Natural killer cell treated with Interleukin-12 subunit alpha and Interleukin-12 subunit beta and Interleukin-15 and Interleukin-18, amount 100 ng/mL, for 72 hours (primary cell): ENCODE data around the gene MED29. TPM values are rescaled to one million over a fixed set of nuclear protein-coding genes. Genes with fewer than 3 reads are reported as not detected.

Experiments used
- ATAC-seq, 2 donors: fragments of 150-1000 bp; cut with Tn5 transposase in 1 of 2; sonication (Bioruptor Pico), chemical (Tn5 transposase) in 1 of 2; 2 replicates each; pipeline ENCODE4 v1.10.0; 2021
- DNase-seq: peaks from one replicate; pipeline ENCODE4 v3.0.0; 2022; ENCODE audit warnings: low spot score
- H3K27ac Mint-ChIP-seq, 2 donors: 1 replicate in 1 of 2; 2 replicates in 1 of 2; pipeline ENCODE4 v1.8.0; 2022; ENCODE audit warnings: mixed read lengths in 2 of 2, mild to moderate bottlenecking in 1 of 2, moderate library complexity in 1 of 2
- H3K27me3 Mint-ChIP-seq, 2 donors: 1 replicate in 1 of 2; 2 replicates in 1 of 2; pipeline ENCODE4 v1.8.0; 2022; ENCODE audit warnings: mixed read lengths in 2 of 2
- H3K36me3 Mint-ChIP-seq: one replicate; pipeline ENCODE4 v1.8.0; 2022; ENCODE audit warnings: mixed read lengths
- H3K4me1 Mint-ChIP-seq, 2 donors: 1 replicate in 1 of 2; 2 replicates in 1 of 2; pipeline ENCODE4 v1.8.0; 2022; ENCODE audit warnings: low read depth in 2 of 2, mixed read lengths in 2 of 2, mild to moderate bottlenecking in 1 of 2
- H3K4me3 Mint-ChIP-seq: one replicate; pipeline ENCODE4 v1.8.0; 2022; ENCODE audit warnings: mixed read lengths
- H3K9me3 Mint-ChIP-seq: 2 replicates; pipeline ENCODE4 v1.8.0; 2022; ENCODE audit warnings: mixed read lengths
- total RNA-seq, 2 donors: library from RNA; stranded (reverse); gene quantifications; one replicate each; pipeline ENCODE4 v1.2.3, GENCODE V29; 2022

MED29 gene, protein sequence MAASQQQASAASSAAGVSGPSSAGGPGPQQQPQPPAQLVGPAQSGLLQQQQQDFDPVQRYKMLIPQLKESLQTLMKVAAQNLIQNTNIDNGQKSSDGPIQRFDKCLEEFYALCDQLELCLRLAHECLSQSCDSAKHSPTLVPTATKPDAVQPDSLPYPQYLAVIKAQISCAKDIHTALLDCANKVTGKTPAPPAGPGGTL
- total RNA-seq, result 10 to 100 TPM; 22.2 to 35.2 TPM

DNA sequence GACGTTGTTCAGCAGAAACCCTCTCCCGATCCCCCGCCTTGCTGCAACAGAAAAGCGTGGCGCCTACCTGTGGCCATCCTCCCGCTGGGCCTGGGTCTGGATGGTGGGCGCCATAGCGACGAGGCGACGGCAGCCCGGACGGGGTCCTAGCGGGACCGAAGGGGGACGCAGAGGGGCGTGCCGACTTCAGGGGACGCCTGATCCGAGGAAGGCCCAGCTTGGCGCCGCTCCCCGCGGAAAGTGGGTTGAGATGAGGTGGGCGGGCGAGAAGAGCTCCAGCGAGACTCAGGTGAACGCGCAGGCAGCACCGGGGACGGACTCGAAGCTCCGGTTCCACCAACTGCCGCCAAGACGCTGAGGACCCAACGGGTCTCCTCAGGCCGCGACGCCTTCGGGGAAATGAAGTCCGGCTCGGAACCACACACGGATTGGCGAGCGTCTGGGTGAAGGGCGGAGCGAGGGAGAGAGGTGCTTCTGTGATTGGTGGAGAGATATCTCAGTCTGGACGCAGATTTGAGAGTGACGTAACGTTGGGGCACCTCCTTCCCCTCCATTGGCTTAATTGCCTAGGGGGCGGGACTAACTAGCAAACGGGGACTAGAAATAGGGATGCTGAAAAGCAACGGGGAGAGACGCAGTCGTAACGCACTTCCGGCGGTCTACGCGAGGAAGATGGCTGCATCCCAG lies at the start of gene MED29, which contains the start of gene PAF1:
Gene MED29, plus strand, starts transcription at position 628 of the 687 bp plus-strand sequence. Its CDS starts 45 bp downstream, at position 673.
Gene PAF1, minus strand, starts transcription at position 356 of the 687 bp plus-strand sequence. Its CDS starts 242 bp downstream, at position 114.
- DNase-seq, result peak; percentile 97
- Mint-ChIP-seq H3K27me3 (no peaks in the 10 kb centered on the region), H3K4me3 (peak within 1 kb of the TSS; percentile 99), H3K27ac (peak within 1 kb of the TSS; percentile 93 to 97), H3K9me3 (no peaks in the 10 kb centered on the region), H3K36me3 (peaks cover 17% of the 10 kb centered on the region), H3K4me1 (peaks cover 27 to 46% of the 10 kb centered on the region in 2 donors)
- peak; percentile 98 to 99 for ATAC-seq

DNA sequence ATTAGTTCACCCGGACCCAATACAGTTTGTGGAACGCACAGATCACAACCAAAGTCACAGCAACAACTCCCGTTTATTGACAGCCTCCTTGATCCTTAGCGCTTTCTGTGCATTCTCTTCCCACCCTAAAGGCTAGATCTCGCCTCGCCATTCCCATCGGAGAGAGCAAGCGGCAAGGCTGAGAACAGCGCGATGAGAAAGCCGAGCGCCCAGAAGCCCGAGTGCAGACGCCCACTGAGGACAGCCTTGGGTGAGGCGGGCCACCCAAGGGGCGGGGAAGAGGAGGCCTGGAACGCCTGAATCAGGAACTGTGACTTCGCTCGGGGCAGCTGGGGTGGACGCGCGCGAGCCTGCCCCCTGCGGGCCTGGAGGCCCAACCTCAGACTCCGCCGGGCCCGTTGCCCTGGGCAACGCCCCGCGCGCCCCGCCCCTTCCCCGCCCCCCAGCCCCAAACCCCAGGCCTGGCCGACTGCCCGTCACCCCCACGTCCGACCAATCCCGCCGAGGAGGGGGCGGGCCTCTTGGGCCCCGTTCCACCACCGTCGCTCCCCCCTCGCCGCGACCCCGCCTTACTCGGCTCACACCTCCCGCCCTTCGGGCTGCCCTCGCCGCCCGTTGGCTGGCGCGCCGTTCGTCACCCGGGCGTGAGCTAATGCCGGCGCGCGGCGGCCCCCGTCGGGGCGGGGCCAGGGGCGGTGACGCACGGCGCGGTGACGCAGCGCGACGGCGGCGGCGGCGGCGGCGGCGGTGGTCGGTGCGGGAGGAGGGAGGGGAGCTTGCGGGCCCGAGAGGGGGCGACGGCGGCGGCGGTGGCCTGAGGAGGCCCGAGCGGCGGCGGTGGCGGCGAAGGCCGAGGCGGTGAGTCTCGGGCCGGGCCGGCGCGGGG lies 49.2 kb upstream of the MED29 start, which contains the start of gene SAMD4B:
Gene SAMD4B, plus strand, starts transcription at position 703 of the 886 bp plus-strand sequence. CDS start 14,473 bp downstream, outside the sequence.
- peak within 1 kb of the TSS; percentile 99 for H3K4me3 Mint-ChIP-seq
- DNase-seq (peak; percentile 100), ATAC-seq (peak; percentile 95 to 96)
- H3K27me3 Mint-ChIP-seq, result no peaks in the 10 kb centered on the region
- peaks cover 16% of the 10 kb centered on the region for H3K36me3 Mint-ChIP-seq
- H3K4me1 Mint-ChIP-seq, result peaks cover 61 to 70% of the 10 kb centered on the region in 2 donors
- peak within 1 kb of the TSS; percentile 91 to 97 for H3K27ac Mint-ChIP-seq
- no peaks in the 10 kb centered on the region for H3K9me3 Mint-ChIP-seq

DNA sequence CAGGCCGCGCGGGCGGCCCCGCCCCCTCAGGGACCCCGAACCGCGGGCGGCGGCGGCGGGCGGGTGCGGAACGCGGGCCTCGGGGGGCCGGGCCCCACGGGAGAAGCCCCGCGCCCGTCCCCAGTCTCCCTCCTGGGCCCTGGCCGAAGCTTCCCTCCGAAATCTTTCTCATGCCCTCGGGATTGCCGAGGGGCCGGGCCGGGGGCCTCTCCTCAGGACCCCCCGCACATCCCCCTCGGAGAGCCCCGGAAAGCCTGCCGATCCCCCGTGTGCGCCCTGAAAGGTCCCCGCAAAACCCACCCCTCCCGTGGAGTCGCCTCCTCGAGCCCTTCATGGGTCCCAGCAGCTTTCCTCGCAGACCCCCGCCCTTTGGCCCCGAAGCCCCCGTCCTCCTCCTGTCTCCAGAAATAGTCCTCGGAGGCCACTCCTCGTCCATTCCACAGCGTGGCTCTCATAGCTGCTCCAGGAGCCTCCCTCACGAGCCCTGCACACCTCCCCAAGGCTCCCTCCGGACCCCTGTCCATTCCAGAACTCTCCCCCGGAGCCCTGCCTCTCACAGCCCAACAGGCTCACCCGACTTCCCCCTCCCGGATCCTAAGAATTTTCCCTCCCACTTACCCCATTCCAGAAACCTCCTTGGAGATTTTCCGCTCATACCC lies 48.4 kb upstream of the MED29 start:
- Mint-ChIP-seq H3K4me3 (peak overlapping the region; percentile 82), H3K4me1 (peaks cover 61 to 70% of the 10 kb centered on the region in 2 donors), H3K9me3 (no peaks in the 10 kb centered on the region), H3K27ac (peak overlapping the region; percentile 43 to 83), H3K27me3 (no peaks in the 10 kb centered on the region), H3K36me3 (peaks cover 20% of the 10 kb centered on the region)
- ATAC-seq (no peak), DNase-seq (no peak)

DNA sequence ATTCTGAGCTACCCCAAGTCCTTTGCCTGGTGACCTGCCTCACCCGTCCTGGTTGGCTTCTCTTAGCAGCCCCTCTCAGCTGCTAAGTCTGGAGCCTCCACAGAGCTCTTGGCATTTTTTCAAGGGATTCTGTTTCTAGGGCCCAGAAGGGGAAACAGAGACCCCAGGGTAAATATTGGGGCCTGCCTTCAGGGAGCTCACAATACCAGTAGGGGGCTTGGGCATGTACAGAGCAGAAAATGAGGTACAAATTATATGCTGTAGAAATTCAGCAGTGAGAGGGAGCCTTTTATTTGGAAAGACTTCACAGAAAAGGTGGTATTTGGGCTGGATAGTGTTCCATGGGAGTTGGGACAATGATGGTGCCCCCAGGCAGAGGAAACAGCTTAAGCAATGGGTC lies 45.2 kb upstream of the MED29 start:
- Mint-ChIP-seq H3K4me3 (no peak overlapping the region), H3K9me3 (no peaks in the 10 kb centered on the region), H3K27me3 (no peaks in the 10 kb centered on the region), H3K36me3 (peaks cover 33% of the 10 kb centered on the region), H3K4me1 (peaks cover 58 to 64% of the 10 kb centered on the region in 2 donors), H3K27ac (peak overlapping the region; percentile 1 to 43)
- no peak for ATAC-seq
- DNase-seq, result no peak

DNA sequence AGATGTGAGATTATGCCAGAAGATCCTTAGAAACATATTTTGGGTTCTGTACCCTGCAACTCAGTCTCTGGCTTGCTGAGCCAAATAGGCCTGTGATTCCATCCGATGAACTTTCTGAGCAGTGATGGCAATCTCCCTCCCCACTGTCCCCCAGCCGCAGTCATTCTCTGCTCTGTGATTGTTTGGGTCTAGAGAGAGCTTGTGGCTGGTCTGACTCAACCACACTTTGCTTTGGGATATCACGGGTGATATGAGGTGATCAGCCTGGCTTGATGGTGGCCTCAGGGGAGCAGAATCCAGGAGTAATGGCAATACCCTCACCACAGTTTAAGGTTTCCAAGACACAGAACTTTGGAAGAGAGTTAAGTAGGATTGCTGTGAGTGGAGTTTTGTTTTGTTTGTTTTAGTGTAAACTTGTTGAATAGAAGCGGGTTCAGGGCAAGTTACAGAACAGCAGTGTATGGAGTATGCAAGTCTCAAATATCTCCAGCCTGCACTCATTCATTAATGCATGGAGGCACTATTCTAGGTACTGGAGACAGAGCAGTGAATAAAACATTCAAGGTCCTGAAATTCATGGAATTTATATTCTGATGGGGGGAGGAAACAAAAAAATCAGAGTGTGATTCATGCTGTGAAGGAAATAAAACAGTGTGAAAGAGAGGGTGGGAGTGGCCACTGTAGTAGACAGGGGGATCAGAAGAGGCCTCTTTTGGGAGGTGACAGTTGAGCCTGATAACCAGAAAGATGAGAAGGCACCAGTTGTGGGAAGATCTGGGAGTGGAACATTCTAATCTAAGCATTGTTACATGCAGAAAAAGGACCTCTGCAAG lies 43.6 kb upstream of the MED29 start:
- H3K27ac Mint-ChIP-seq, result peak overlapping the region; percentile 5 to 55
- H3K36me3 Mint-ChIP-seq, result peaks cover 42% of the 10 kb centered on the region
- no peak for DNase-seq
- H3K4me3 Mint-ChIP-seq, result peak overlapping the region; percentile 0
- no peaks in the 10 kb centered on the region for H3K9me3 Mint-ChIP-seq
- no peak for ATAC-seq
- peaks cover 63 to 70% of the 10 kb centered on the region in 2 donors for H3K4me1 Mint-ChIP-seq
- H3K27me3 Mint-ChIP-seq, result no peaks in the 10 kb centered on the region

DNA sequence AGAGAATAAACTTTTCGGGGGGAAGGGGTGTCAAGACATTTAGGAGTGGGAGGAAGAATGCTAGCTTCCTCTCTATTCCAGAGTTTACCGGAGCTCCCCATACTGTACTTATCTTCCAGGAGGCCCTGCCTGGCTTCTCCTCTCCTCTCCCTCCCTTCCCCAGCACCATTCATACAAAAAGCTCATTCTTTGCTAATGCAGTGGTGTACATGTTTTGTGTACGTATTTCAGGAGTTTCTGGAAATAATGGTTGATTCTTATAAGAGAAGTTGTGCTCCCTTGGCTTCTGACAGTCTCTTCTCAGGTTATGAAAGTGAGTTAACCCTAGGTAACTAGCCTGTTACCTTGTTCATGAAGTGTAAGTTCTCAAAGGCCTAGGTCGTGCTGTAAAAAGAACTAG lies 41.9 kb upstream of the MED29 start:
- Mint-ChIP-seq H3K4me1 (peaks cover 49 to 56% of the 10 kb centered on the region in 2 donors), H3K9me3 (no peaks in the 10 kb centered on the region), H3K36me3 (peaks cover 37% of the 10 kb centered on the region), H3K4me3 (peak overlapping the region; percentile 3), H3K27ac (peak overlapping the region; percentile 5 to 55), H3K27me3 (no peaks in the 10 kb centered on the region)
- no peak for DNase-seq
- no peak for ATAC-seq

DNA sequence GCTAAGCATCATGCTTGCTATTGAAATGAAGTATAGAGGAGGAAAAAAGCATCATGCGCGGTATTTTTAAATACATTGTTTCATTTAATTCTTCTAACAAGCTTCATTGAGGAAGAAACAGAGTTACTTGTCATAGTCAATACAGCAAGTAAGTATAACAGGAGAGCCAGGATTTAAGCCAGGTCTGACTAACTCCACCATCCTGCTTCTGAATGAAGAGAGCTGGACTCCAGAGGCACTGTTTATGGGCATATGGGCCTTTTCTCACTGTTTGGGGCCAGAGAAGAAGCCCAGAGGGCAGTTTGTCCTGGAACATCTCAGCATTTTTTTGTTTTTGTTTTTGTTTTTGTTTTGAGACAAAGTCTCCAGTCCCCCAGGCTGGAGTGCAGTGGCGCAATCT lies 41.0 kb upstream of the MED29 start:
- Mint-ChIP-seq H3K4me1 (peaks cover 43 to 48% of the 10 kb centered on the region in 2 donors), H3K4me3 (no peak overlapping the region), H3K27ac (no peak overlapping the region), H3K9me3 (no peaks in the 10 kb centered on the region), H3K27me3 (no peaks in the 10 kb centered on the region), H3K36me3 (peaks cover 35% of the 10 kb centered on the region)
- no peak for DNase-seq
- no peak for ATAC-seq

DNA sequence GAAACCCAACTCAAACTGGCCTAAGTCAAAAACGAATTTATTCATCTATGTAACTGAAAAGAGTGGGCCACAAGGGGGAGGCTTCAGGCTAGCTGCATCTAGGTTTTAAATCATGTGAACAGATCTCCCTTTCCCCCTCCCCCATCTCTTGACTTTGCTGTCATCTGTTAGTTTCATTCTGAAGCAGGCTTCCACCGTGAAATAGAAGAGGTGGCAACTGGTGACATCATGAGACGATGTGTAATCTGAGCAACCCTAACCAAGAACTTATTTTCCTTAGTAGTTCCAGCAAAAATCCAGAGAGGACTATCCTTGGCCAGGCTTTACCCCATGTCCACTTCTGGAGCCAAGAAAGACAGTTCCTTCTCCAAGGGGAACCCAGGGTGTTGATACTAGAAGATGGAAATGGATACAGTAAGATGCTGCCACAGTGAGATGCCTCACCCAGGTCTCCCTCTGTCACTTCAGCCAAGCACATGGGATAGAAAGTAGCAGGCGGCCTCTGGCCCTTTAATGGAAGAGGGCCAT lies 39.6 kb upstream of the MED29 start:
- DNase-seq, result peak; percentile 73
- Mint-ChIP-seq H3K4me1 (peaks cover 35 to 39% of the 10 kb centered on the region in 2 donors), H3K9me3 (no peaks in the 10 kb centered on the region), H3K36me3 (peaks cover 31% of the 10 kb centered on the region), H3K4me3 (peak overlapping the region; percentile 75), H3K27ac (peak overlapping the region; percentile 92 to 95), H3K27me3 (no peaks in the 10 kb centered on the region)
- peak; percentile 96 to 98 for ATAC-seq

DNA sequence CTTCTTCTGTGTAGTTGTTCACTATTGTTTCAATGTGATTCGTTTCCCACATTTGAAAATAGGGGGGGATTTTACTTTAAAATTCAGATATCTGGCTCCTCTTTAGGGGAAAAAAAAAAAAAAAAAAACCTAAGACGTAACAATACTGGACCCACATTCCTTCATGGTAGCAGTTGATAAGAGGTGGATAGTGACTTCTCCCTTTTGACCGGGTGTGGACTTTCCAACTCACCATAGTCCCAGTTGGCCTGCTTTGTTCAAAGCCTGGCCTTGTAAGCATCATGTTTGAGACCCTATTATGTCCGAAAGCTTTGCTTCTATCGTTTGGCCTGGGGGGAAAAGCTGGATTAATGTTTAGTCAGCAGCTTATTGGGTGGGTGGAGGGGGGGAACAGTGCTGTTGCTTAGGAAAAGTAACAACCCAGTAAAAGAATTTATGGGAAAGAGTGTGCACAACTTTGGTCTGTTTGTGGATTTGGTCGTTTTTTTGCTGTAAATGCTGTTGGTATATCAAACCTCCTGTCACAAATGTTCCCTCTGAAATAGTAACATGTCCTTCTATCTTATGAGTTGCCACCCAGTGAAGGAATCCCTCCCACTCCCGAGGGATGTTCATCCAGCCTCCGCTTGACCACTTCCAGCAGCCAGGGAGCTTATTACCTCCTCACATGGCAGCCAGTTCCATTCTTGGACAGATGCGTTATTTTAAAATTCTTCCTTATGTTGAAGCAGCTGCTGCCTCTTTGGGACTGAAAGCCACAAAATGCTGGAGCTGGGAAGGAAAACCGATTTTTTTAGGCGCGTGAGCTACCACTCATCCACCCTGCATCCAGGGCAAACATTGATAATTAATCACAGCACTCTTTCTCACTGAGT lies 38.6 kb upstream of the MED29 start:
- no peaks in the 10 kb centered on the region for H3K9me3 Mint-ChIP-seq
- H3K27me3 Mint-ChIP-seq, result no peaks in the 10 kb centered on the region
- H3K36me3 Mint-ChIP-seq, result peaks cover 33% of the 10 kb centered on the region
- ATAC-seq (no peak), DNase-seq (no peak)
- peaks cover 29 to 32% of the 10 kb centered on the region in 2 donors for H3K4me1 Mint-ChIP-seq
- H3K27ac Mint-ChIP-seq, result peak overlapping the region; percentile 92 to 95
- peak overlapping the region; percentile 75 for H3K4me3 Mint-ChIP-seq

DNA sequence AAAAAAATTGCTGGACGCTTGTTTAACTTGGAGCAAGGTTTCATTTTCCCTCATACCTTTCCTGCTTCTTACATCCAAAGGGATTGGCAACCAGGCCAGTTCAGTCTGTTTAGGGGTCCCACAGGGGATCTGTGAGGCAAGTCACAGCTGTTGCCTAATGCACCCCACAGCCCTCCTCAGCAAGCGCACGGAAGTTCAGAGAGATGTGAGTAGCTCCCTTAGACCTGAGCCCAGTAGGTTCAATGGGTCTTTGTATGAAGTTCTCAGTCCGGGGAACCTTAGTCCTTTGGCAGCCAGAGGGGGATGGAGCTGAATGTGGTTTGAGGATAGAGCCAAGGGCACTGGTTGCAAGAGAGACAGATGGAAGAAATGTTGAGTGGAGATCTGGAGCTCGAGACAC lies 35.9 kb upstream of the MED29 start:
- Mint-ChIP-seq H3K36me3 (peaks cover 24% of the 10 kb centered on the region), H3K4me1 (peaks cover 13 to 15% of the 10 kb centered on the region in 2 donors), H3K9me3 (no peaks in the 10 kb centered on the region), H3K4me3 (no peak overlapping the region), H3K27me3 (no peaks in the 10 kb centered on the region), H3K27ac (no peak overlapping the region)
- ATAC-seq (no peak), DNase-seq (no peak)

DNA sequence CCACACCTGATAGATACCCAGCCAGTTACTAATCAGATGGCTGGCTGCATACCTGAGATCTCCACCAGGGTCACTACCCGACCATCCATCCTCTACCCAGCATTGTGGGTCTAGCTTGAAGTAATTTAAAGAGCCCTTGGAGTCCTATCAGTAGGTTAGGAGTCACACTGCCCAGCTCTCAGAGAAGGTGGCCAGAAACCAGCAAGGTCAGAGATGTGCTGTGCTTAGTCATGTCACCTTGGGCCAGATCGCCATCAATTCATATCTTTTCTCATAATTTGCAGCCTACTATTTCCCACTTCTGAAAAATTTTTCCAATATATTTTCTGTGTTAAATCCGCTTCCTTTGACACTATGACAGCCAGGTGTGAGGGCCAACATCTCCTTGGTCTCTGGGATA lies 35.1 kb upstream of the MED29 start:
- no peaks in the 10 kb centered on the region for H3K27me3 Mint-ChIP-seq
- peaks cover 24% of the 10 kb centered on the region for H3K36me3 Mint-ChIP-seq
- no peak overlapping the region for H3K4me3 Mint-ChIP-seq
- DNase-seq (no peak), ATAC-seq (no peak)
- no peaks in the 10 kb centered on the region for H3K9me3 Mint-ChIP-seq
- no peak overlapping the region for H3K27ac Mint-ChIP-seq
- H3K4me1 Mint-ChIP-seq, result peaks cover 12 to 13% of the 10 kb centered on the region in 2 donors
